NCI-H1092 treated with DMSO at 0.1 percent for 48 hours (cell line): Measurements from ENCODE around the gene THG1L.

ENCODE experiments used
- DNase-seq: peaks from one replicate; lab custom pipeline; 2025; lab: John Stamatoyannopoulos, UW

THG1L gene

DNA sequence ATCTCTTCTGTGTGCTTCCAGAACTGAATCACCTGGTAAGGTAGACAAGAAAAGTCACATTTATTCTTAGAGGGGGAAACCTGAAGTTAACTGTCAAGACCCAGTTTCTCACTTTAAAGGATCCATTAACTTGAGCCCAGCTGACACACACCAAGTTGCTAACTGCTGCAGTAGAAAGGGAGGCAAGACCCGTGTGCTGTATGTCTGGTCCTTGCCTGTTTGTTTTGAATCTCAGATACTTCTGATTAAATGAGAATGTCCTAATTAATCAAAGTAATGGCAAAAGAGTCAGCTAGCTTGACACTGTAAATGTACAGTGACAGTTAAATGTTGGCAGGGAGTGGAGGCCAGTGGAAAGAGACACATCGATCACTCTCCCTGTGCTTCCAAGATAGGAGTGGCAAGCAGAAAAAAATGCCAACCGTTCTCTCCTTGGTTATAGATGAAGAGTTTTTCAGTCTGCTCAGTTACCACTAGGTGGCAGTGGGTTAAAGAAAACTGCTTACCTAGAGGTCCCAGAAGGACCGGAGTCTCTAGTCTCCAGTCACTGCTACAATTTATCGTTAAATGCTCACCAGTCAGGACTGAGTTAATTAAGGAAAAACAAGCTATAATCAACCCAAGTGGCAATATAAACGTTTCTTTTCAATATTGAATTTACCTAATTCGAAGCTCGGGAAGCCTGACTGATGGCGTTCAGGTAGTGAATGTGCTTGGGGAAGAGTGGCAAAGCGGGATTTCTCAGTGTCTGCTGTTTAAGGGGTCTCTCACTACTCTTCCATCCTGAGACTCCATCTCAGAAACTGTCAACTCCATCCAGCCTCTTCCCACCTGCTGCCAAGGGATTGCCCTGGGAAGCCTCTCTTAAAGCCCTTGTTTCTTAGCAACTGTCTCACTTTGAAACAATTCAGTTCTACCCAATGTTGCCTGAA, 30.7 kb downstream of the THG1L start:
- peak; percentile 81 for DNase-seq

DNA sequence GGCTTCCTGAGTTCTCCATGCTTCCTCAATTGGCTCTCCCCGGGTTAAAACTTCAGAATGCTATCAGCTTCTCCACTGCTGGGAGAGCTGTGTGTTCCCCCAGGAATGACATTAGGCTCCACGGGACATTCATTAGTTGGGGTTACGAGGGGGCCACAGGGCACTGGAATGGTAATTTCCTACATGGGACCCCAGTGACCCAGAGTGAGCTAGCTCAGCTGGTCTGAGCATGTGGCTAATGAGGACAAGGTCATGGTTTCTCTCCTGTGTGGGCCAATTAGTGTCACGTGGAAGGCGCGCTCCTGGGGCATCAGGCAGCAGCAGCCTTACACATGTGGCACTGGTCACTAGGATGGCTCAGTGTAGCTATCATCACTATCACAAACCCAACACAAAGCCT, 33.3 kb downstream of the THG1L start:
- DNase-seq: no peak

DNA sequence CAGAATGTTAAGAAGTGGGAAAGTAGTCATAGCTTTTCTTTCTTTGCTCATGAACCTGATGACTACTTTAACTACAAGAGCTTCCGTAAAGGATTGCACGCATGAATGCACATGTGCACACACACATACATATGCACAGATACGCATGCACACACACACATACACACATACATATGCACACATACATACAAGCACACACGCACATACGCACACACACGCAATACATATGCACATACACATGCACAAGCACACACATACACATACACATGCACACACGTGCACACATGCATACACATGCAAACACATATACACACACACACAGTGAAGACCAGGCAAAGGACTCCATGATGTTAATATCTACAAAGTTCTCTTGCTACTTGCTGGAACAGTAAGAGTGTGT, 35.2 kb downstream of the THG1L start:
- no peak for DNase-seq

GRCh38 chr5:157766902-157767301, 35.7 kb downstream of the THG1L start:
- DNase-seq: no peak

DNA sequence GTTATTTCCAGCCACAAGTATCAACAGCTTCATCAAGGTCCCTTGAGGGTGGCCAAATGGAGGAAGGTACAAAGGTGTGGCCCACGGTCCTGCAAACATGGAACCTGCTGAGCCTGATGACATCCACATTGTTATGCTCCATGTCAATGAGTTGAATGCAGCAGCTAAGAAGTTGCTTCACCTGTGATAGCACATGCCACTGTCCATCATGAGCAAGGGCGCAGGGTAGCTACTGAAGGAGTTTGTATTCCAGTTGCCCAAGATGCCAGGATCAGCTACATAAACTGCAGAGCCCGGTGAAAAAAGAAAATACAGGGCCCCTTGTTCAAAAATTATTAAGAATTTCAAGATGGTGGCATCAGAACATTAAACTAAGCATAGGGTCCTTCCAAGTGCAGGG, 36.5 kb downstream of the THG1L start:
- no peak for DNase-seq

DNA sequence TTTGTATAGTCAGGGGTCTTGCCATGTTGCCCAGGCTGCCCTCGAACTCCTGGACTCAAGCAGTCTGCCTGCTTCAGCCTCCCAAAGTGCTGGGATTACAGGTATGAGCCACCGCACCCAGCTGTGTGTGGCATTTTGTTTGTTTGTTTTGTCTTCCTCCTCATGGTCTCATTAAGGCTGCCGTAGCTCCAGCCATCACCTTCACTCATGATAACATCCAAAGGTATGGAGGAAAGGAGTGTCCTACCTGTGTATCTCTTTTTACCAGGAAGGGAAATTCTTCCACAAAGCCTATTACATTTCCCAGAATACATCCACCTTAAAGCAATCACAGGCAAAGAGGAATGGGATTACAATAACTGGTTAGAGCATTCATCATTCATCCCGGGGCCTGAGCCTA, 39.4 kb downstream of the THG1L start:
- DNase-seq: no peak

DNA sequence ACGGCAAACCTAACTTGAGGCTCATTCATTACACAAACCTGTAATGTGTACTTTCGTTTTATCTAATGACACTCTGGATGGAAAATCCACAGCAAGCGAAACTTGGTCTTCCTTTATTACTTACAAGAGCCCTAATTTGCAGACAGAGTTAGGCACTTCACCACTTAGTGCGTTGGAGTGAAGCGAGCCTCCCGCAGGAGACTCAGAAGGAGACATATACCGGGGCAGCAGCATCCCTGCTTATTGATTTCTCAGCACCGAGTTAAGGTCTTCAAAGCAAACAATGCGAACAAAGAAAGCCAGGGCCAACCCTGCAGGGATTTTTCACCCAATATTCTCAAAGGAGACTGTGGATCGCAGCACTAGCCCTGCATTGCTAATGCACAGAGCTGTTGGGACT, 40.9 kb downstream of the THG1L start:
- no peak for DNase-seq

DNA sequence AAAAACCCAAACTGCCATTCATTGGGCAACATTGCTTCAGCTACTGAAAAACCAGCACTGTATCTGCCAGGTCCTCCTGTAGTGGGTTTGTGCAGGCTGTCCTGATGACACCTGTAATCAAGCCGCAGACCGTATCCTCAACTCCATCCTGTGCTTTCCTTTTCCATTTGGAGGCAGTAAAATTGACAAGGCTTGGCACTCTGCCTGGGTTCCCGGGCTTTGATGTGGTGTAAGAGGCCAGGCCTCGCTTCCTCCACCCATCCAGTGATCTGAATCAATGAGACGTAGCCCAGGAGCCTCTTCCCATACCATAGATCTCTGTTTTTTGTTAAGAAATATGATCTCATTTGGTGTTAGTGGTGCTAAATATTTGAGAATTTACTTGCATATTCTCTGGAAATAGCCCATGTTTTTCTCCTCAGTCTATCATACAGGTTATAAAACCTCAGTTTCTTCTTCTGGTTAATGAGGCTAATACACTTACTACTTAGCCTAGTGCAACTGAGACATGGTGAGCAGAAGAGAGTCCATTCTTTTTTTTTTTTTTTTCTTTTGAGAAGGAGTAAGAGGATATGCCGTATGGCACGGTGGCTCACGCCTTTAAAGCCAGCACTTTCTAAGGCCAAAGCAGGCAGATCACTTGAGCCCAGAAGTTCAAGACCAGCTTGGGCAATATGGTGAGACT, 47.0 kb downstream of the THG1L start:
- DNase-seq: peak; percentile 81

DNA sequence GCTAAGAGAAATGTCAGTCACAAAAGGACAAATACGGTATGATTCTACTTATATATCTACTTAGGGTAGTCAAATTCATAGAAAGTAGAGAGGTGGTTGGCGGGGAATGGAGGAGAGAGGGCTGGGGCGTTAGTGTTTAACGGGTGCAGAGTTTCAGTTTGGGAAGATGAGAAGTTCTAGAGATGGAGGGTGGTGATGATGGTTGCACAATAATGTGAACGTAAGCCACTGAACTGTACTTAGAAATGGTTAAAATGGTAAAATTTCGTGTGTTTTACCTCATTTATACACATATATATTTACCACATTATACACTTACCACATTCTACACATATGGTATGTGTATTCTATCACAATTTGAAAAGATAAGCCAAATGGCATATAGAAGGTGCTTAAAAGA, 48.0 kb downstream of the THG1L start:
- DNase-seq: no peak

GRCh38 chr5:157785801-157786200, 54.6 kb downstream of the THG1L start:
- no peak for DNase-seq
